NCI-H2196 treated with DMSO at 0.1 percent for 48 hours (cell line): ENCODE results near the gene NCS1.
"Not testable (repeated sequence)": the region's sequence is repeated elsewhere in the genome, so short reads cannot be mapped to it uniquely, and the experiment has no call there.

ENCODE experiments used
- DNase-seq: peaks from one replicate; lab custom pipeline; 2025; ENCODE audit not compliant: unreplicated experiment; lab: John Stamatoyannopoulos, UW

The NCS1 gene

GRCh38 chr9:130235558-130236435 lies 63.6 kb downstream of the NCS1 start:
- DNase-seq, result peak; percentile 16

GRCh38 chr9:130236436-130236985 lies 64.3 kb downstream of the NCS1 start:
- DNase-seq, result no peak

DNA sequence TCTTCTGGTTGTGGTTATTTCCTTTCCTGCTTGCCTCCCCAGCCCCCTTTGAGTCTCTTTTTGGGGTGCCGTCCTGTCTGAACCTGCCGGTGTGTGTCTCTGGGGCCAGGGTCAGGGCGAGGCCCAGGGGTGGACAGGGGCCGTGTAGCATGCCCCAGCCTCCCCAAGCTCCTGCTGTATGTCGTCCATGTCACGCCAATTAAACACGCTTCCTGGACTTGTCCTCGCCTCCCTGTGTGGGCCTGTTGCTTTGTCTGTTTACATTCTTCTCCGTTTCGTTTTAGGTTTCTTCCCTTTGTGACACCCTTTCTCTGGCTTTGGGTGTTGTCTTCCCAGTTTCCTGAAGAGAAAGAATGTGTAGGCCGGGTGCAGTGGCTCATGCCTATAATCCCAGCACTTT lies 64.9 kb downstream of the NCS1 start:
- DNase-seq, result no peak

GRCh38 chr9:130237763-130238524 lies 65.7 kb downstream of the NCS1 start:
- DNase-seq, result no peak

GRCh38 chr9:130239363-130239695 lies 67.1 kb downstream of the NCS1 start:
- DNase-seq, result no peak

DNA sequence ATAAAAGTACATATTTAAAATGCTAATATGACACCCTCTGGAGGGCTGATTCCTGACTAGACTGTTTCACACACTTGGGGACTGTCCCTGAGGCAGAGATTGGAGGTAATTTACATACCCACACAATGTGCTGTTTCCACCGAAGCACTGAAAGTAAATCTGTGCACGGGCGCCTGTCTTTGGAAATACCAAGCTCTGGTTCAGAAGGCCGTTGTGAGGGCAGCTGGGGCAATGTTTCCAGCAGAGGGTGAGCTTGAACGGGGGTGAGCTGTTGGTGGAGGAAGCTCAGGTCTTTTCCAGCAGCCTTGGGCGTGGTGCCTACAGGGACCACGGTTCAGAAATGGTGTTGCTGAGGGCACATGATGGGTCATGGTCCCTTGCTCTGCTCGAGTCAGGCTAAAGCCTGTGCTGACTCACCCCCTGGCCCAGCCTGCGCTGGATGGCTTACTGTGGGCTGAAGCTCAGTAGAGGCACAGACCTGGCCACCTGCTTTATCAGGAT lies 67.6 kb downstream of the NCS1 start:
- DNase-seq, result no peak

GRCh38 chr9:130240410-130241197 lies 68.4 kb downstream of the NCS1 start:
- DNase-seq, result peak; percentile 45

DNA sequence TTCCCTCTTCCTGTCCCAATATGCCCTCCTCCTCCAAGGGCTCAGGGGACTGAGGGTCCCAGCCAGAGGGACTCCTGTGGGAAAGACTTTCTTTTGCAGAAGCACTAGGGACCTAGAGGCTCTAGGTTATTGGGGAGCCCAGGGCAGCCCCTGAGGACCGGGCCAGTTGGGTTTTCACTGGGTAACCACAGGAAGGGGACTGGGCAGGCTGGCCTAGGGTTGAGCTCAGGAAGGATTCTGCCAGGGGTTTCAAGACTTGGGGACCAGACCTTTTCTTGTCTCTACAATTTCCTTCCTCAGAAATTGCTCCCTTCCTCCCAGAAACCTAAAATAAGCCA lies 69.0 kb downstream of the NCS1 start:
- DNase-seq, result no peak

DNA sequence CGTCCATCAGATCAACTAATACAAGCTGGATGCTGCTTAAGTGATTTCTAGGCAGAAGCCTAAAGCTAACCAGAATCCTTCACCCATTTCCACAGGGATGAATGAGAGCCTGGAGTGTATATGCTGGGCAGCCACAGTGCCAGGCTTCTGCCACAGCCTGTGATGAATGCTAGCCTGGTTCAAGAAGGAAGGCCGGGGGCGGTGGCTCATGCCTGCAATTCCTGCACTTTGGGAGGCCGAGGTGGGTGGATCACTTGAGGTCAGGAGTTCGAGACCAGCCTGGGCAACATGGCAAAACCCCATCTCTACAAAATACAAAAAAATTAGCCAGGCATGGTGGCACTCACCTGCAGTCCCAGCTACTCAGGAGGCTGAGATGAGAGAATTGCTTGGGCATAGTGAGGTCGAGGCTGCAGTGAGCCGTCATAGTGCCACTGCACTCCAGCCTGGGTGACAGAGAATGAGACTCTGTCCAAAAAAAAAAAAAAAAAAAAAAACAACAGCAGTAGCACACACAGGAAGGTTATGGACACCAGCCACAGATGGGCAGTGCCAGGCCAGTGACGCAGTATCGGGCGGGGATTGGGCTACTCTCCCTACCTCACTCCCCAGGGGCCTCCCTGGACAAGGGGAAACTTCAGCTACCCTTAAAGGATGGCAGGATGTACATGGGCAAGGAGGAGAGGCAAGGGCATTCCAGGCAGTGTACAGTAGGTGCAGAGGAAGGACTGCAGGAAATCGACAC lies 70.2 kb downstream of the NCS1 start:
- DNase-seq, result no peak

DNA sequence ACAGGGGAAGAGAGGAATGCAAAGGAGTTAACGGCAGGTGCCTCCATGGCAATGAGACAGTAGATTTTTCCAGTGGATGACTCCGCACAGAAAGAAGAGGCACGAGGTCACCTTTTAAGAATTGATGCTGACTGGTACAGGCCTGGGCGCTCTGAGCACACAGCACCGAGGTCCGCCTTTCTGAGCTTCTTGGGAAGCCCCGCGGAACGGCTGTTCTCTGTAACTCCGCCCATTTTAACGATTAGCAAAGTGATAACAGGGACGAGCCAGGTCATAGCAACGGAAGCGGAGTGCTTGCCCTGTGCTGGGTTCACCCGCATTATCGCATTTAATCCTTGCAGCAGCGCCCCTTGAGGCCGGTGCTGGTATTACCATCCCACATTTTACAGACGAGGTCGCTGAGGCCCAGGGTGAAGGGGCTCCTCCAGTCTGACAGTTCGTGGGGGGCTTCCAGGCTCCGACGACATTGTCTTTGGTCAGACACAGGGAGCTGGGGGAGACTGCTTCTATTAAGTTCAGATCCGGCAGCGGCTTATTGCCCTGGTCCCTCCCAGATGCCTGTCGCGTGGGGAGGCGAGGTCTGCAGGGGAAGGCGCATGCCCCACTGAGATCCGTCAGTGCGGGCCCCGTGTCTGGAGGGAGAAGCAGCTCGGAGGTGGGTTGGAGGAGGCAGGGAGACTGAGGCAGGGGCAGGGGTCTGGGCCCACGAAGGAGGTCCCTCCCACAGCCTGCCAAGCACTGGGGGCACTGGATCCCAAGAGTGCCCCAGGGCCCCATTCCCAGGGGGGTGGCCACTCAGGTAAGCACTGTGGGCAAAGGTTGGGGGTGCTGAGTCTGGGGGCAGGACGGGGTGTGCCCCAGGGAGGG lies 71.0 kb downstream of the NCS1 start:
- DNase-seq, result peak; percentile 80

DNA sequence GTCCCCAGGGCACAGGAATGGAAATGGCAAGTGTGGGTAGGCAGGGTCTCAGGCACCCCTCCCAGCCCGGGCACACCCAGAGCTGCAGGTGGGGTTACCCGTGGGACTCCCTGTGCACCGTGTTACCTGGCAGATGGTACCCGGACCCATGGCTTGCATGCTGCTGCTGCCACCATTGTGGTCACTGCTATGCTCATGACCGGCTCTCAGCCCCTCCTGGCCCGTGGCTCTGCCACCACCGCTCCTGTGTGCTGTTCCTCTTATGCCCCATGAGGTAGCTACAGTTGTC lies 71.6 kb downstream of the NCS1 start:
- DNase-seq, result no peak

DNA sequence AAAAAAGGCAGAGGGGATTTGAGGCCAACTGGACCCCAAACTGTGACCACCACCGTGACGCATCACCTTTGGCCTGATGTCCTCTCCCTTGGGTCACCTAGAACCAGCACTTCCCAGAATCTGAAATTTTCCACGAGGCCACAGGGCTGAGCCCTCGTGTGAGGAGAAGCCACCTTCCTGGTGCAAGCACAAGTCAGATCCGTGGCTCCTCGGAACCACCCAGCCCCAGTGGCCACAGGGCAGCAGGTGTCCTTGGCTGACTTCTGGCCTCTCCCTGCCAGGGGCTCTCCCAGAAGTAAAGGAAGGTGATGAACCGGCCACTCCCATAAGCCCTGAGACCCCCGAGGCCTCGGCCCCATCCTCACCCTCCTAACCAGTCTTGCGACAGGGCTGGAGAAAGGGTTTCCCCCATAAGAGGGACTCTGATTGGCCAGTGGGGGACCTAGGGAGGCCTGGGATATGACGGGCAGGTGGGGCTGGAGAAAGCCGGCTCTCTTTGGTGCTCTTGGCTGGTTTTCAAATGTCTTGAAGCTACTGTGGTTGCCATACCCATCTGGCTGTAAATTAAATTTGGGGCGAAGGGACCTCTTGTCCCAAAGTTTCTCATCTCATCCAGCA lies 72.5 kb downstream of the NCS1 start:
- DNase-seq, result no peak

DNA sequence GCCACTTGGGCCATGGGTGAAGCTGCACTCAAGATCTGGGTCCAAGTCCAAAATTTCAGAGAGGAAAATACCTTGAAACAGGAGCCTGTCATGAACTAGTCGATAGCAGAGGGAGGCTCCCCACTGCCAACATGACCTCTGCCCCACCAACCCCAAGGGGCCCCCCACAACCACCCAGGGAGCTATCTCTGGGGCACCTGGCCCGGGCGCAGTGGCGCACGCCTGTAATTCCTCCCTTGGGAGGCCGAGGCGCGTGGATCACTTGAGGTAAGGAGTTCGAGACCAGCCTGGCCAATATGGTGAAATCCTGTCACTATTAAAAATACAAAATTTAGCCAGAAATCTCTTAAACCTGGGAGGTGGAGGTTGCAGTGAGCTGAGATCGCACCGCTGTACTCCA lies 73.3 kb downstream of the NCS1 start:
- no peak for DNase-seq

- DNase-seq, result no peak
These were observed 73.9 kb downstream of the NCS1 start for GRCh38 chr9:130246126-130246525.

- no peak for DNase-seq
These were observed 82.8 kb downstream of the NCS1 start for GRCh38 chr9:130254747-130255630.

- no peak for DNase-seq
These were observed 83.5 kb downstream of the NCS1 start for GRCh38 chr9:130255631-130256134.

- DNase-seq, result no peak
These were observed 84.4 kb downstream of the NCS1 start for GRCh38 chr9:130256644-130257043.

GRCh38 chr9:130258137-130258536 lies 85.9 kb downstream of the NCS1 start:
- DNase-seq, result not testable (repeated sequence)
